CMK (cell line): Measurements from ENCODE around the gene GBX2.

Source experiments
- DNase-seq: peaks from one replicate; pipeline ENCODE4 v3.0.0-alpha.2; 2010; ENCODE audit warnings: low read depth

The GBX2 gene

GRCh38 chr2:236168110-236169080 lies at the start of gene GBX2:
Gene GBX2, minus strand, starts transcription at chr2:236168386. Its CDS starts 415 bp downstream, at chr2:236167971.
- no peak for DNase-seq

- DNase-seq, result no peak
Observed at GRCh38 chr2:236217926-236218325, 49.7 kb upstream of the GBX2 start.

GRCh38 chr2:236216711-236217110 lies 48.5 kb upstream of the GBX2 start:
- no peak for DNase-seq

- DNase-seq, result no peak
Observed at GRCh38 chr2:236215761-236216333, 47.7 kb upstream of the GBX2 start.

- DNase-seq, result no peak
Observed at GRCh38 chr2:236215196-236215595, 47.0 kb upstream of the GBX2 start.

GRCh38 chr2:236214376-236214995 lies 46.3 kb upstream of the GBX2 start:
- no peak for DNase-seq

GRCh38 chr2:236211296-236211695 lies 43.1 kb upstream of the GBX2 start:
- DNase-seq, result no peak

- DNase-seq, result no peak
Observed at GRCh38 chr2:236210536-236210935, 42.4 kb upstream of the GBX2 start.

- DNase-seq, result no peak
Observed at GRCh38 chr2:236209996-236210395, 41.8 kb upstream of the GBX2 start.

GRCh38 chr2:236209535-236209934 lies 41.3 kb upstream of the GBX2 start:
- DNase-seq, result no peak

- no peak for DNase-seq
Observed at GRCh38 chr2:236208019-236208926, 40.1 kb upstream of the GBX2 start.

- no peak for DNase-seq
Observed at GRCh38 chr2:236207472-236207871, 39.3 kb upstream of the GBX2 start.

- DNase-seq, result no peak
Observed at GRCh38 chr2:236205867-236206645, 37.9 kb upstream of the GBX2 start.

- no peak for DNase-seq
Observed at GRCh38 chr2:236204953-236205352, 36.8 kb upstream of the GBX2 start.

- DNase-seq, result no peak
Observed at GRCh38 chr2:236200378-236200777, 32.2 kb upstream of the GBX2 start.

- no peak for DNase-seq
Observed at GRCh38 chr2:236196366-236196765, 28.2 kb upstream of the GBX2 start.

- DNase-seq, result no peak
Observed at GRCh38 chr2:236195726-236196125, 27.5 kb upstream of the GBX2 start.

GRCh38 chr2:236194786-236195185 lies 26.6 kb upstream of the GBX2 start:
- no peak for DNase-seq

GRCh38 chr2:236193026-236193425 lies 24.8 kb upstream of the GBX2 start:
- DNase-seq, result no peak

GRCh38 chr2:236190674-236191073 lies 22.5 kb upstream of the GBX2 start:
- no peak for DNase-seq

GRCh38 chr2:236184701-236185100 lies 16.5 kb upstream of the GBX2 start:
- no peak for DNase-seq
